Measurements from ENCODE around the gene BOLA1. TPM values are rescaled to one million over a fixed set of nuclear protein-coding genes. Genes with fewer than 3 reads are reported as not detected.
"Not testable (repeated sequence)": the region's sequence is repeated elsewhere in the genome, so short reads cannot be mapped to it uniquely, and the experiment has no call there.

The BOLA1 gene
- total and polyA plus RNA-seq, 2 experiments from 2014 or later = 18.4 to 26.2 TPM

DNA sequence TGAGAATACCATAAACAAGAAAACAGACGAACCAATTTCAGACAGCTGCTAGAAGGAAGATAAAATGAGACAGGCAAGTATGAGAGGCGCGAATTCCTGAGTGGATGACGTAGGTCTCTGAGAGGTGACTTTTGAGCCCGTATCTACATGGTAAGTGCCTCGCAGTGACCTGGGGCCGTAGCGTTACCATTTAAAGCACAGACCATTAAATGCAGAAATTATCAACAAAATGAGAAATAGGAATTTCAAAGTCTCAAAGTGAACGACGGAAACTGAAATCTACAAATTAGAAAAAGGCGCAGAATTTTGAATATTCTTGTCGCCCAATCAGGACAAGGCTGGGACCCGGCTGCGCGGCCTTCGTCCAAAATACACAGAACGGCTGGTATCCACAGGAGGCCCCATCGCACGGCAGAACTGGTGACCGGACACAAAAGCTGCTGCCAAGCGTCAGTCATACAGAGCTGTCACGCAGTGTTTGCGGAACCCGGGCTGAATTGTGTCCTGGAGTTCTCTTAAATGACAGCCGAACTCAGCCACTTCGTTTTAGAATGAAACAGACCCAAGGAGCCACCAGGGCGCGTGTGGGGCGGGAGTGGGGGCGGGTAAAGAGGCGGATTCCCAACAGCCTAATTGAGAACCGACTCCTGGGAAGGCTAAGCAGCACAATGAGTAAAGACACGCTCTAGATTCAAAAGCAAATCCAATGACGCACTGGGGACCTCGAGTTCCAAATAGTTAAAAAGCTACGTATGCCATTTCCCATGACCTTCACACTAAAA, 13.8 kb upstream of the BOLA1 start:
- Mint-ChIP-seq H3K4me3 (no peak overlapping the region), H3K27ac (no peak overlapping the region), H3K27me3 (ENCODE audit: insufficient read depth, low read depth, poor library complexity) (peaks cover 3% of the 10 kb centered on the region), H3K9me3 (no peaks in the 10 kb centered on the region), H3K4me1 (peaks cover 7% of the 10 kb centered on the region; the same call in 2 of the 3 replicates), H3K36me3 (ENCODE audit: low read depth) (no peaks in the 10 kb centered on the region)
- peaks cover 3% of the 10 kb centered on the region; the same call in 1 of the 2 replicates for H3K4me1 ChIP-seq (ENCODE audit: insufficient read depth)
- TF ChIP-seq POLR2AphosphoS5 (IDR thresholded peaks at IDR 0.05; ENCODE audit: low read depth) = peak; percentile 32
- TF ChIP-seq NANOG (IDR thresholded peaks at IDR 0.05; ENCODE audit: borderline replicate concordance) = no peak
- H3K4me3 ChIP-seq = peak overlapping the region; percentile 87
- no peaks in the 10 kb centered on the region for H3K9me2 ChIP-seq (ENCODE audit: insufficient read depth)
- no peaks in the 10 kb centered on the region for H4K20me1 ChIP-seq (replicated peaks; ENCODE audit: insufficient read depth)
- peak overlapping the region; percentile 99 for H3K27ac ChIP-seq (ENCODE audit: low read depth)
- H3F3A ChIP-seq (replicated peaks; ENCODE audit: low read depth) = peaks cover 12% of the 10 kb centered on the region; the same call in 1 of the 2 replicates
- ATAC-seq (peak; percentile 16), DNase-seq (ENCODE audit: low spot score) (peak; percentile 82)
- H3K79me2 ChIP-seq (replicated peaks; ENCODE audit: insufficient read depth) = 0 out of 2 replicates have a peak, but pooled peaks cover 7% of the 10 kb centered on the region
- H3K36me3 ChIP-seq (ENCODE audit: insufficient read depth) = no peaks in the 10 kb centered on the region
- H2AFZ ChIP-seq = no peak overlapping the region
- no peaks in the 10 kb centered on the region for H3K27me3 ChIP-seq (ENCODE audit: insufficient read depth)
- peak overlapping the region; percentile 80 for H3K4me2 ChIP-seq

- H2AFZ ChIP-seq; H3K36me3 ChIP-seq (ENCODE audit: insufficient read depth); DNase-seq (ENCODE audit: low spot score); H3K4me1 ChIP-seq (ENCODE audit: insufficient read depth); H3K79me2 ChIP-seq (replicated peaks; ENCODE audit: insufficient read depth); ATAC-seq; H3K9me2 ChIP-seq (ENCODE audit: insufficient read depth); H3K27me3 ChIP-seq (ENCODE audit: insufficient read depth); H3K27me3 Mint-ChIP-seq (ENCODE audit: insufficient read depth, low read depth, poor library complexity); H3K27ac Mint-ChIP-seq; H3K9me3 Mint-ChIP-seq; H4K20me1 ChIP-seq (replicated peaks; ENCODE audit: insufficient read depth); H3K36me3 Mint-ChIP-seq (ENCODE audit: low read depth); H3K4me3 Mint-ChIP-seq; H3K4me1 Mint-ChIP-seq: not testable (repeated sequence)
- peak overlapping the region; percentile 87 for H3K4me3 ChIP-seq
- peaks cover 12% of the 10 kb centered on the region; the same call in 1 of the 2 replicates for H3F3A ChIP-seq (replicated peaks; ENCODE audit: low read depth)
- H3K4me2 ChIP-seq = peak overlapping the region; percentile 80
- peak overlapping the region; percentile 99 for H3K27ac ChIP-seq (ENCODE audit: low read depth)
Observed at GRCh38 chr1:149886121-149886395, 13.3 kb upstream of the BOLA1 start.

- H3K79me2 ChIP-seq (replicated peaks; ENCODE audit: insufficient read depth) = 0 out of 2 replicates have a peak, but pooled peaks cover 7% of the 10 kb centered on the region
- H3K4me3 ChIP-seq = peak overlapping the region; percentile 87
- no peak overlapping the region for H2AFZ ChIP-seq
- Mint-ChIP-seq H3K36me3 (ENCODE audit: low read depth) (no peaks in the 10 kb centered on the region), H3K9me3 (no peaks in the 10 kb centered on the region), H3K4me3 (no peak overlapping the region), H3K27me3 (ENCODE audit: insufficient read depth, low read depth, poor library complexity) (peaks cover 3% of the 10 kb centered on the region), H3K4me1 (peaks cover 7% of the 10 kb centered on the region; the same call in 2 of the 3 replicates), H3K27ac (no peak overlapping the region)
- H3K27me3 ChIP-seq (ENCODE audit: insufficient read depth) = no peaks in the 10 kb centered on the region
- DNase-seq (ENCODE audit: low spot score) = peak; percentile 99
- H3K4me1 ChIP-seq (ENCODE audit: insufficient read depth) = peaks cover 3% of the 10 kb centered on the region; the same call in 1 of the 2 replicates
- H3K9me2 ChIP-seq (ENCODE audit: insufficient read depth) = no peaks in the 10 kb centered on the region
- H3K27ac ChIP-seq (ENCODE audit: low read depth) = peak overlapping the region; percentile 100
- peaks cover 12% of the 10 kb centered on the region; the same call in 1 of the 2 replicates for H3F3A ChIP-seq (replicated peaks; ENCODE audit: low read depth)
- no peaks in the 10 kb centered on the region for H3K36me3 ChIP-seq (ENCODE audit: insufficient read depth)
- ATAC-seq = peak; percentile 59
- no peaks in the 10 kb centered on the region for H4K20me1 ChIP-seq (replicated peaks; ENCODE audit: insufficient read depth)
- H3K4me2 ChIP-seq = peak overlapping the region; percentile 92
- peak; percentile 82 for TF ChIP-seq CREB1 (CRISPR knock-in tag; IDR thresholded peaks at IDR 0.05; ENCODE audit: low read depth)
- TF ChIP-seq EZH2 (IDR thresholded peaks at IDR 0.05; ENCODE audit: low read depth, unreplicated experiment) = no peak
- TF ChIP-seq NANOG (IDR thresholded peaks at IDR 0.05; ENCODE audit: borderline replicate concordance) = no peak
- peak; percentile 90 for TF ChIP-seq POLR2AphosphoS5 (IDR thresholded peaks at IDR 0.05; ENCODE audit: low read depth)
- no peak for TF ChIP-seq ZNF114 (CRISPR knock-in tag; IDR thresholded peaks at IDR 0.05)
- TF ChIP-seq REST (IDR thresholded peaks at IDR 0.05; ENCODE audit: unreplicated experiment) = peak; percentile 14
- TF ChIP-seq, protein P1, sequence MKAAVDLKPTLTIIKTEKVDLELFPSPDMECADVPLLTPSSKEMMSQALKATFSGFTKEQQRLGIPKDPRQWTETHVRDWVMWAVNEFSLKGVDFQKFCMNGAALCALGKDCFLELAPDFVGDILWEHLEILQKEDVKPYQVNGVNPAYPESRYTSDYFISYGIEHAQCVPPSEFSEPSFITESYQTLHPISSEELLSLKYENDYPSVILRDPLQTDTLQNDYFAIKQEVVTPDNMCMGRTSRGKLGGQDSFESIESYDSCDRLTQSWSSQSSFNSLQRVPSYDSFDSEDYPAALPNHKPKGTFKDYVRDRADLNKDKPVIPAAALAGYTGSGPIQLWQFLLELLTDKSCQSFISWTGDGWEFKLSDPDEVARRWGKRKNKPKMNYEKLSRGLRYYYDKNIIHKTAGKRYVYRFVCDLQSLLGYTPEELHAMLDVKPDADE (IDR thresholded peaks at IDR 0.05) = no peak; the same call in 1 of the 2 replicates
Observed at GRCh38 chr1:149886396-149887195, 12.8 kb upstream of the BOLA1 start.
